IMR-90 (cell line): Measurements from ENCODE around the gene TTC39A. TPM values are rescaled to one million over a fixed set of nuclear protein-coding genes. Genes with fewer than 3 reads are reported as not detected.
A peak's percentile ranks its signal among the peaks of the same experiment; 100 is the strongest.

Experiments used
- ATAC-seq: fragments of 200-7000 bp; cut with Tn5 transposase; 2 replicates; pipeline ENCODE4 v1.9.1; 2020; ENCODE audit warnings: low read depth, mild to moderate bottlenecking, moderate library complexity
- BruUV-seq: library from RNA; stranded (reverse); fragments of 400-500 nt; replicated peaks from 2 replicates; lab custom pipeline; 2021; lab: Mats Ljungman, UMichigan
- CTCF ChIA-PET: fragments of 300-600 bp; formaldehyde crosslinking; extraction: SDS; loops from one replicate; lab custom pipeline; 2021; ENCODE audit warnings: antibody characterized with exemption; lab: Yijun Ruan, JAX
- POLR2A ChIA-PET: fragments of 300-600 bp; sonication (Branson Sonifier 250); formaldehyde crosslinking; loops from one replicate; lab custom pipeline; 2022; ENCODE audit warnings: antibody characterized with exemption; ENCODE audit not compliant: unreplicated experiment; lab: Charles Lee
- DNase-seq: peaks from one replicate; pipeline ENCODE4 v3.0.0; 2013
- H2AFZ ChIP-seq: replicated peaks from 2 replicates; pipeline ENCODE3; 2013; ENCODE audit warnings: low read length, mild to moderate bottlenecking; ENCODE audit not compliant: poor library complexity
- H2AK5ac ChIP-seq: 2 replicates; pipeline ENCODE4 v1.6.1; 2013; ENCODE audit warnings: low read depth, low read length, inconsistent platforms
- H2AK9ac ChIP-seq: replicated peaks from 2 replicates; pipeline ENCODE3; 2013; ENCODE audit warnings: mild to moderate bottlenecking, low read depth, low read length, moderate library complexity; ENCODE audit not compliant: poor library complexity
- H2BK120ac ChIP-seq: 2 replicates; pipeline ENCODE4 v1.6.1; 2013; ENCODE audit warnings: low read depth, low read length, inconsistent platforms
- H2BK15ac ChIP-seq: 3 replicates; pipeline ENCODE4 v1.6.1; 2013; ENCODE audit warnings: low read depth, low read length, inconsistent platforms
- H2BK20ac ChIP-seq: 2 replicates; pipeline ENCODE4 v1.6.1; 2013; ENCODE audit warnings: low read depth, mild to moderate bottlenecking, inconsistent platforms, low read length, moderate library complexity
- H2BK5ac ChIP-seq: 2 replicates; pipeline ENCODE4 v1.6.1; 2013; ENCODE audit warnings: mild to moderate bottlenecking, low read depth, low read length, inconsistent platforms; ENCODE audit not compliant: poor library complexity, severe bottlenecking
- H3K14ac ChIP-seq: replicated peaks from 2 replicates; pipeline ENCODE4 v1.6.1; 2013; ENCODE audit warnings: low read depth, low read length, inconsistent platforms
- H3K18ac ChIP-seq: 2 replicates; pipeline ENCODE4 v1.6.1; 2013; ENCODE audit warnings: low read depth, low read length, control low read depth
- H3K23ac ChIP-seq: 2 replicates; pipeline ENCODE4 v1.6.1; 2013; ENCODE audit warnings: low read depth, low read length, inconsistent platforms
- H3K27ac ChIP-seq: 2 replicates; pipeline ENCODE4 v1.5.1; 2013; ENCODE audit warnings: mild to moderate bottlenecking, control low read depth, low read length; ENCODE audit not compliant: insufficient read depth
- H3K27me3 ChIP-seq: 2 replicates; pipeline ENCODE4 v1.6.1; 2013; ENCODE audit warnings: low read length; ENCODE audit not compliant: control insufficient read depth, insufficient read depth
- H3K36me3 ChIP-seq: 2 replicates; pipeline ENCODE4 v1.6.1; 2013; ENCODE audit warnings: low read length, mixed read lengths; ENCODE audit not compliant: control insufficient read depth, insufficient read depth
- H3K4ac ChIP-seq: 2 replicates; pipeline ENCODE4 v1.6.1; 2013; ENCODE audit warnings: low read depth, low read length, inconsistent platforms
- H3K4me1 ChIP-seq: 2 replicates; pipeline ENCODE4 v1.6.1; 2013; ENCODE audit warnings: low read length, mixed read lengths; ENCODE audit not compliant: control insufficient read depth, insufficient read depth
- H3K4me2 ChIP-seq: 2 replicates; pipeline ENCODE4 v1.6.1; 2013; ENCODE audit warnings: low read depth, mild to moderate bottlenecking, control low read depth, low read length, moderate library complexity
- H3K4me3 ChIP-seq: 2 replicates; pipeline ENCODE4 v1.5.1; 2013; ENCODE audit warnings: low read depth, mild to moderate bottlenecking, control low read depth, low read length, moderate library complexity; ENCODE audit not compliant: insufficient read depth
- H3K56ac ChIP-seq: 2 replicates; pipeline ENCODE4 v1.6.1; 2013; ENCODE audit warnings: low read length, inconsistent platforms; ENCODE audit not compliant: insufficient read depth; ENCODE audit errors: extremely low read depth
- H3K79me1 ChIP-seq, 2 experiments: 2 replicates each; pipeline ENCODE4 v1.6.1; 2013; ENCODE audit warnings: low read length in 2 of 2, inconsistent platforms in 1 of 2, low read depth in 1 of 2
- H3K9ac ChIP-seq: 2 replicates; pipeline ENCODE4 v1.6.1; 2013; ENCODE audit warnings: low read depth, low read length, control low read depth
- H3K9me1 ChIP-seq: 2 replicates; pipeline ENCODE4 v1.6.1; 2013; ENCODE audit warnings: low read length, inconsistent platforms; ENCODE audit not compliant: insufficient read depth
- H3K9me3 ChIP-seq: 2 replicates; pipeline ENCODE4 v1.6.1; 2013; ENCODE audit warnings: low read length; ENCODE audit not compliant: control insufficient read depth, insufficient read depth
- H4K20me1 ChIP-seq: 2 replicates; pipeline ENCODE4 v1.6.1; 2013; ENCODE audit warnings: low read length, inconsistent platforms; ENCODE audit not compliant: insufficient read depth
- H4K5ac ChIP-seq: 2 replicates; pipeline ENCODE4 v1.6.1; 2013; ENCODE audit warnings: mild to moderate bottlenecking, low read depth, low read length, control low read depth
- H4K8ac ChIP-seq, 2 experiments: 2 replicates each; pipeline ENCODE4 v1.6.1; 2013; ENCODE audit warnings: low read depth in 2 of 2, low read length in 2 of 2, control low read depth in 1 of 2, inconsistent platforms in 1 of 2
- H4K91ac ChIP-seq: 2 replicates; pipeline ENCODE4 v1.6.1; 2013; ENCODE audit warnings: low read depth, low read length, inconsistent platforms; ENCODE audit not compliant: insufficient read depth
- BHLHE40 ChIP-seq: fragments of 150-350 bp; IDR thresholded peaks from 2 replicates; pipeline ENCODE4 v1.6.1; 2016; ENCODE audit warnings: mild to moderate bottlenecking, low read depth, low read length
- CHD1 ChIP-seq: IDR thresholded peaks from 2 replicates; pipeline ENCODE4 v1.6.1; 2012; ENCODE audit warnings: low read depth, low read length, improper control_type of control experiment
- FOS ChIP-seq: fragments of 150-350 bp; IDR thresholded peaks from 2 replicates; pipeline ENCODE4 v1.6.1; 2016; ENCODE audit warnings: low read depth, low read length
- MXI1 ChIP-seq: IDR thresholded peaks from 2 replicates; pipeline ENCODE4 v1.6.1; 2012; ENCODE audit warnings: low read depth, mild to moderate bottlenecking, low read length, moderate library complexity, borderline replicate concordance
- NFE2L2 ChIP-seq: fragments of 150-350 bp; IDR thresholded peaks from 2 replicates; pipeline ENCODE4 v1.6.1; 2016; ENCODE audit warnings: low read depth, mild to moderate bottlenecking, low read length
- RCOR1 ChIP-seq: IDR thresholded peaks from 2 replicates; pipeline ENCODE4 v1.6.1; 2012; ENCODE audit warnings: mild to moderate bottlenecking, low read length, improper control_type of control experiment; ENCODE audit not compliant: insufficient replicate concordance
- USF2 ChIP-seq: fragments of 150-350 bp; IDR thresholded peaks from 2 replicates; pipeline ENCODE4 v1.6.1; 2017; ENCODE audit warnings: mild to moderate bottlenecking, antibody characterized with exemption, low read length, low read depth
- WGBS, 2 experiments: methylation state at CpG; one replicate each; pipeline versions ENCODE4 v1.1.5 to v1.1.7; 2013; ENCODE audit warnings: missing lambda C conversion rate in 2 of 2; ENCODE audit not compliant: insufficient read length in 1 of 2; ENCODE audit errors: extremely low coverage in 2 of 2; 5-methylcytosine and 5-hydroxymethylcytosine counted together
- dilution Hi-C: fragments of 300-500 bp; cut with HindIII; formaldehyde crosslinking; loops from one replicate; pipeline ENCODE4 v1.14.3; 2018; ENCODE audit warnings: low sequenced_read_pairs; ENCODE audit not compliant: unreplicated experiment
- in situ Hi-C: fragments of 300-500 bp; cut with MboI; formaldehyde crosslinking; loops from 3 replicates; pipeline ENCODE4 v1.14.3; 2019; ENCODE audit warnings: low sequenced_read_pairs, inconsistent platforms, mixed read lengths
- intact Hi-C: fragments of 100-400 bp; cut with micrococcal nuclease; formaldehyde crosslinking; loops from 2 replicates; pipeline ENCODE4 v1.10.0; 2022
- polyA plus RNA-seq, 3 experiments: library from polyadenylated mRNA; depleted of rRNA; stranded (reverse); fragments of >200 nt; gene quantifications; 2 replicates each; pipeline ENCODE4 v1.2.3, GENCODE V29; 2012; ENCODE audit warnings: low replicate concordance in 1 of 3
- total RNA-seq: library from RNA; depleted of rRNA; stranded (reverse); fragments of >200 nt; gene quantifications from 2 replicates; pipeline ENCODE4 v1.2.3, GENCODE V29; 2012

Gene TTC39A
- total and polyA plus RNA-seq, 2 of the 4 experiments (the other 2 are of a cell fraction): 0.62 to 0.72 TPM

- Histone ChIP-seq H3K27me3 (0 out of 2 replicates have a peak, but pooled peaks cover 3% of the 10 kb centered on the region), H3K18ac (no peak overlapping the region), H3K9ac (no peak overlapping the region), H3K9me1 (peaks cover 4% of the 10 kb centered on the region), H2AFZ (peak overlapping the region; percentile 2), H3K4me3 (no peak overlapping the region), H2BK5ac (no peak overlapping the region), H4K8ac (no peak overlapping the region), H3K14ac (no peak overlapping the region), H2BK120ac (no peak overlapping the region), H3K56ac (no peak overlapping the region), H2AK9ac (no peak overlapping the region), H3K79me1 (no peaks in the 10 kb centered on the region), H3K4me2 (no peak overlapping the region), H4K5ac (no peak overlapping the region), H3K23ac (no peak overlapping the region), H2AK5ac (0 out of 2 replicates have a peak overlapping the region, but pooled peaks have one; percentile 16), H3K27ac (no peak overlapping the region), H4K91ac (no peak overlapping the region), H3K36me3 (no peaks in the 10 kb centered on the region), H3K9me3 (no peaks in the 10 kb centered on the region), H3K4me1 (peaks cover 12% of the 10 kb centered on the region), H2BK20ac (0 out of 2 replicates have a peak overlapping the region, but pooled peaks have one; percentile 5), H4K20me1 (no peaks in the 10 kb centered on the region), H2BK15ac (no peak overlapping the region), H3K4ac (peak overlapping the region; percentile 11; the same call in 1 of the 2 replicates)
- intact Hi-C loops (no loop called here), dilution Hi-C loops (no loop called here), in situ Hi-C loops (no loop called here)
- no peak for DNase-seq
- CTCF ChIA-PET: interaction anchor here (0.6 kb wide), 1 partner anchor 82 kb away, joined by 4 read pairs; no protein-coding TSS in a partner anchor
- ATAC-seq: no peak
- no peak for TF ChIP-seq FOS
- TF ChIP-seq USF2: no peak
- no peak for TF ChIP-seq BHLHE40
- no peak for TF ChIP-seq RCOR1
- no peak for TF ChIP-seq MXI1
- TF ChIP-seq CHD1: no peak
- TF ChIP-seq NFE2L2: no peak
- WGBS, 2 experiments: 90% methylated on average over 2 of the region's 4 CpGs; no CpG with 5 or more reads in 1 of the 2 experiments
- POLR2A ChIA-PET: no interaction called here
- no TSS peak for BruUV-seq
Measured at GRCh38 chr1:51328926-51329325, 1.4 kb downstream of the TTC39A start.
